Astrocyte of the cerebellum (primary cell): ENCODE data around the gene MED12L.

ENCODE experiments used
- DNase-seq: peaks from one replicate; pipeline ENCODE4 v3.0.0-alpha.2; 2011; ENCODE audit warnings: low read depth
- H3K4me3 ChIP-seq: 2 replicates; pipeline ENCODE4 v1.5.1; 2011; ENCODE audit warnings: mild to moderate bottlenecking, low read depth, low read length, moderate library complexity
- in situ Hi-C: cut with HindIII; loops from 2 replicates; pipeline ENCODE4 v1.10.0; 2017; ENCODE audit warnings: low sequenced_read_pairs
- TF ChIP-seq, protein P1 (sequence below): IDR thresholded peaks from 2 replicates; pipeline ENCODE4 v1.5.1; 2012; ENCODE audit warnings: low read length, low read depth, moderate library complexity, mild to moderate bottlenecking; ENCODE audit errors: missing control alignments

Gene MED12L

DNA sequence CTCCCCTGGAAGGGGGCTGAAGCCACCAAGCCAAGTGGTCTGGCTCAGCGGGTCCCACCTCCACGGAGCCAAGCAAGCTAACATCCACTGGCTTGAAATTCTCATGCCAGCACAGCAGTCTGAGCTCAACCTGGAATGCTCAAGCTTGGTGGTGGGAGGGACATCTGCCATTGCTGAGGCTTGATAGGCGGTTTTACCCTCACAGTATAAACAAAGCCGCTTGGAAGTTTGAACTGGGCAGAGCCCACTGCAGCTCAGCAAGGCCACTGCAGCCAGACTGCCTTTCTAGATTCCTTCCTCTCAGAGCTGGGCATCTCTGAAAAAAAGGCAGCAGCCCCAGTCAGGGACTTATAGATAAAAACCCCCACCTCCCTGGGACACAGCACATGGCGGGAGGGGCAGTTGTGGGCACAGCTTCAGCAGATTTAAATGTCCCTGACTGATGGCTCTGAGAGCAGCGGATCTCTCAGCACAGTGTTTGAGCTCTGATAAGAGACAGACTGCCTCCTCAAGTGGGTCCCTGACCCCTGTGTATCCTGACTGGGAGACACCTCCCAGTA lies 398.6 kb downstream of the MED12L start:
- in situ Hi-C loops = no loop called here
- DNase-seq = no peak
- TF ChIP-seq, protein P1, sequence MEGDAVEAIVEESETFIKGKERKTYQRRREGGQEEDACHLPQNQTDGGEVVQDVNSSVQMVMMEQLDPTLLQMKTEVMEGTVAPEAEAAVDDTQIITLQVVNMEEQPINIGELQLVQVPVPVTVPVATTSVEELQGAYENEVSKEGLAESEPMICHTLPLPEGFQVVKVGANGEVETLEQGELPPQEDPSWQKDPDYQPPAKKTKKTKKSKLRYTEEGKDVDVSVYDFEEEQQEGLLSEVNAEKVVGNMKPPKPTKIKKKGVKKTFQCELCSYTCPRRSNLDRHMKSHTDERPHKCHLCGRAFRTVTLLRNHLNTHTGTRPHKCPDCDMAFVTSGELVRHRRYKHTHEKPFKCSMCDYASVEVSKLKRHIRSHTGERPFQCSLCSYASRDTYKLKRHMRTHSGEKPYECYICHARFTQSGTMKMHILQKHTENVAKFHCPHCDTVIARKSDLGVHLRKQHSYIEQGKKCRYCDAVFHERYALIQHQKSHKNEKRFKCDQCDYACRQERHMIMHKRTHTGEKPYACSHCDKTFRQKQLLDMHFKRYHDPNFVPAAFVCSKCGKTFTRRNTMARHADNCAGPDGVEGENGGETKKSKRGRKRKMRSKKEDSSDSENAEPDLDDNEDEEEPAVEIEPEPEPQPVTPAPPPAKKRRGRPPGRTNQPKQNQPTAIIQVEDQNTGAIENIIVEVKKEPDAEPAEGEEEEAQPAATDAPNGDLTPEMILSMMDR = no peak
- no peak overlapping the region for H3K4me3 ChIP-seq
